ENCODE measurements around the gene DYNC2I2. TPM values are rescaled to one million over a fixed set of nuclear protein-coding genes. Genes with fewer than 3 reads are reported as not detected.
"Not testable (repeated sequence)": the region's sequence is repeated elsewhere in the genome, so short reads cannot be mapped to it uniquely, and the experiment has no call there.

The DYNC2I2 gene
- total and polyA plus RNA-seq, 2 of the 4 experiments (the other 2 are of a cell fraction), result 33.7 to 37.1 TPM

GRCh38 chr9:128693738-128694137, 37.1 kb upstream of the DYNC2I2 start:
- H2BK120ac ChIP-seq (ENCODE audit: low read depth, low read length), result not testable (repeated sequence)

More at GRCh38 chr9:128693738-128694137, 37.1 kb upstream of the DYNC2I2 start:
- H3K4me1 ChIP-seq (ENCODE audit: control insufficient read depth, insufficient read depth, low read length); H3K9me3 ChIP-seq (ENCODE audit: control insufficient read depth, insufficient read depth, low read length); POLR2A ChIA-PET (ENCODE audit: unreplicated experiment); dilution Hi-C loops (cut with HindIII; ENCODE audit: low sequenced_read_pairs, unreplicated experiment); H3K4me3 ChIP-seq (ENCODE audit: insufficient read depth, low read depth, low read length); H3K4ac ChIP-seq (ENCODE audit: low read depth, low read length); H3K14ac ChIP-seq (replicated peaks; ENCODE audit: low read depth, low read length); H3K9me1 ChIP-seq (ENCODE audit: insufficient read depth, low read length); H3K23ac ChIP-seq (ENCODE audit: low read depth, low read length); H2BK20ac ChIP-seq (ENCODE audit: low read depth, low read length); H3K18ac ChIP-seq (ENCODE audit: low read depth, low read length); H2AK5ac ChIP-seq (ENCODE audit: low read depth, low read length); H3K9ac ChIP-seq (ENCODE audit: low read depth, low read length); BruUV-seq (replicated peaks); ATAC-seq (ENCODE audit: low read depth); H3K56ac ChIP-seq (ENCODE audit: extremely low read depth, insufficient read depth, low read length); H4K91ac ChIP-seq (ENCODE audit: insufficient read depth, low read depth, low read length); H4K8ac ChIP-seq (ENCODE audit: low read depth in 2 of 2, low read length in 2 of 2); DNase-seq; H2BK15ac ChIP-seq (ENCODE audit: low read depth, low read length); H2AFZ ChIP-seq (replicated peaks; ENCODE audit: low read length, poor library complexity); H2BK5ac ChIP-seq (ENCODE audit: low read depth, low read length, poor library complexity, severe bottlenecking); H2AK9ac ChIP-seq (replicated peaks; ENCODE audit: low read depth, low read length, poor library complexity); H3K27ac ChIP-seq (ENCODE audit: insufficient read depth, low read length); H4K5ac ChIP-seq (ENCODE audit: low read depth, low read length); H3K27me3 ChIP-seq (ENCODE audit: control insufficient read depth, insufficient read depth, low read length); in situ Hi-C loops (cut with MboI; ENCODE audit: low sequenced_read_pairs); H3K4me2 ChIP-seq (ENCODE audit: low read depth, low read length): not testable (repeated sequence)
- WGBS, 2 experiments (ENCODE audit: extremely low coverage in 2 of 2, insufficient read length in 1 of 2), result 71 to 100% methylated on average over 1 to 2 of the region's 3 CpGs
- Histone ChIP-seq H4K20me1 (ENCODE audit: insufficient read depth, low read length) (peaks cover 25% of the 10 kb centered on the region), H3K36me3 (ENCODE audit: control insufficient read depth, insufficient read depth, low read length) (peaks cover 27% of the 10 kb centered on the region), H3K79me1 (ENCODE audit: low read depth in 1 of 2, low read length in 2 of 2) (peaks cover 10 to 43% of the 10 kb centered on the region in 2 experiments; a peak in 3 of 4 replicates)
- intact Hi-C loops (cut with micrococcal nuclease), result loop anchor here (10.0 kb wide), 1 partner anchor 119 kb away; no protein-coding TSS in a partner anchor
- CTCF ChIA-PET, result interaction anchor here (0.6 kb wide), 1 partner anchor 502 kb away, joined by 5 read pairs; no protein-coding TSS in a partner anchor
